Measurements from ENCODE around the gene HAND1.

The HAND1 gene

GRCh38 chr5:154477382-154478223 is 424 bp downstream of the HAND1 start:
- DNase-seq = no peak

DNA sequence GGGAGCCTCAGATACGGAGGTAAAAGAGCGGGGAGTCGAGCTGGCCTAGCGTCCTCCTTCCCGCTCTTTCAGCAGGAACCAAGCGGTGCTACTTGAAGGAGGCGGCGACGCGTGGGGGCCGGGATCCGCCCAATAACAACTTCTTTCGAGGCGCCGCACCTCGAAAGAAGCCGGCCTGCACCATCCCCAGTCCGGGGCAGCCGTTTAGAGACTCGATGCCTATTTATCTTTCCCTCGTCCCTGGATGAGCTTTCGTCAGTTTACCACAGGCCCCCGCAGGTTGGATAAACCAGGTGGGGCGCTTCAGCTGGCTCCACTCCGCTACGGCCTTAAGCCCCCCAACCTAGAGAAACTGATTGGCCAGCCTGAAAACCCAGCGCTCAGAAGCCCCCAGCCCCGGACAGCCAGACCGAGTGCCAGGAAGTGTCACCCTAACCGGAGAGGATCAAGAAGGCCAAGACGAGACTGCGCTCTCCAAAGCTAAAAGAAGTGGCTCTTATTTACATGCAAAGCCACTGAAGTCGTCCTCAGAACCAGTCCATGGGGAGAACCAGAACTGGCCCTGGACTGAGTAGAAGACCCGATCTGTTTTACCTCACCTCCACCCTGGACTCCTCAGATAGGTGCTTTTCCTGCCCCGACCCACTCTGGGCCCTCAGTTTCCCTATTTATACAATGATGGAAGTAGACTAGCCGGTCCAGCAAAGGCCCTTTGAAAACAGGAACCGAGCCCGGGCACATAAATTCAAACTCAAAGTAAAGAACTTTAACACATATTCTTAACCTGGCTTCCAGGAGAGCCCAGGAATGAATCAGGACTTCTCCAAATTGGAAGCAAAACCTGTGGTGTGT is 1.4 kb downstream of the HAND1 start:
- DNase-seq = no peak

GRCh38 chr5:154475591-154476353 is 2.3 kb downstream of the HAND1 start:
- no peak for DNase-seq

DNA sequence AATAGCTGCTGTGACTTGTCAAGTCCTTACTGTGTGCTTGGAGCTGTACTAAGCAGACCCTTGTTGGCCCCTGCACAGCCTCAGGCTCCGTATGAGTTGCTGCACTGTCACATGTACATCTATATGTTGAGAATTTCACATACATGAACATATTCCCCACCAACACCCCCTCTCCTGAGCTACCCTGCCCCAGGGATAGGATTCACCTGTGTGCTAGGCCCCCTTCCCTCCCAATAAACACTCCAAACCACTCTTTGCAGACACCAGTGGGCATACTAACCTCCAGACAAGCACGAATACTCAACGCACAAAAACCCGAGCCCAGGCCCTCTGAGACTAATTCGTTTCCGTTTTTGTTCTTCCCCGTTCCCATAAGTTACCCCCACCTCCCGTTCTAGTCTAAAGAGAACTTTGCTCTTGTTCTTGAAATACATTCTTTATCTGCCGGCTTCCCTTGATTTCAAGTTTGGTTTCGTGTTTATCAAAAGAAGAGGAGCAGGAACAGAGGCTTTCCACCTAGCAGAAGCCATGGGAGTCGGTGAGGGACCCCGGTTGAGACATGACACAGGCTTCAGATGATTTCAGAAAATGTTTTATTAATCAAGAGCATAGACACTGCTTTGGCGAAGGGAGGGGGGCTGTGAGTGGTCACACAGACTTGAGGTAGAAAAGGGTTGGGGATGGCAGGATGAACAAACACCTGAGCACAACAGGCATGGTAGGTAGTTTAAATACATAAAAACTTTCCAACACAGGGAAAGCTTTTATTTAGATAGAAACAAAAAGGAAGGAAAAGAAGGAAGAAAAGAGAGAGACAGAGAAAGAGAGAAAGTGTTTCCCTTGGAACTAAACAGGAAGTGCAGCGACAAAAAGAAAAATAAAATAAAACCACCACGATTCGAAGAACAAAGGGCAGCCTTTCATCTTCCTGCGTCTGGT is 3.4 kb downstream of the HAND1 start:
- no peak for DNase-seq

GRCh38 chr5:154473581-154474283 is 4.3 kb downstream of the HAND1 start:
- DNase-seq = no peak

DNA sequence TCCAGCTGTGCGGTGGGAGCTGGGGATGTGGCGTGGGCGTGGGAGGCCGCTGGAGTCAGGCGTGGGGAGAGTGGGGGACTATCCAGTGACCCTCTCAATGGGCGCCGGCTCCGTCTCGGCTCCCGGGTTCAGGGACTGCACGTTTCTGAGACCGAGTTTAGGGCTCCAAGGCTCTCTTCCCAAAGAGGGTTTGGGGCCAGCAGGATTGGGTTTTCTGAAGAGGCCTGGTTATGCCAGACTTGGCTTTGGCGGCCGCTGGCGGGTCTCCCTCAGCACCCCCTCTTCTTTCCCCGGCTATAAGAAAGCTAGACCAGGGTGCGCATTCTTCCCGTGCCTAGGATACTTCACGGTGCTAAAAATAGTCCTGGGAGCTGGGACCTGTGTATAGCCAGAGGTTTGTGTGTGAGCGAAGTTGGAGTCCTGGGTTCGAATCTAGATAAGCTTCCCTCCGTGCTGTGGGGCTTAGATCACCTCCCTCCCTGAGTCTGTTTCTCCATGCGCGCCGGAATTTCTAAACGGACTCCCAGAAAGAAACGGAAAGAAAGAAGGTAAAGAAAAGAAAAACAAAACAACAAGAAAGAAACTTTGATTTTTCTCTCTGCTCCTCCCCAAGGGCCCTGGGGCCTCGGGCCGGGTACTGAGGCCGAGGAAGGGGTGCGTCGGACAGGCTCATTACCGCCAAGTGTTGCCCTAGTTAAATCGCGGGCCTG is 5.0 kb downstream of the HAND1 start:
- DNase-seq = no peak

- DNase-seq = no peak
Observed at GRCh38 chr5:154470947-154471870, 6.8 kb downstream of the HAND1 start.

DNA sequence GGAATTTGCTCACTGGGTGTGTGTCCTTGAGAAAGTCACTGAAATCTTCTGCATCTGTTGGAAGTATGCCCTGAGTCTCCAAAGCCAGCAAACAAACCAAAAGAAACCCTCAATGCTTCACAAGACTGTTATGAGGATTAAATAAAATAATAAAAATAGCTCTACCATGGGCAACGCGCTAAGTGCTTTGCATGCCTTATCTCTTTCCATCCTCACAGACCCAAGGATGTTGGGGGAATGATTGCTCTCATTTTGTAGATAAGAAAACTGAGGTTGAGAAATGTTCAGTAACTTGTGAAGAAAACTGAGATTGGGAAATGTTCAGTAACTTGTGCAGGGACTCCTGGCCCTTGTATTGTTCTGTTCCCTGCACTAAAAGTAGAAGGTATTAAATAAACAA is 7.9 kb downstream of the HAND1 start:
- DNase-seq = no peak

GRCh38 chr5:154467655-154468354 is 10.2 kb downstream of the HAND1 start:
- peak; percentile 68 for DNase-seq

- no peak for DNase-seq
Observed at GRCh38 chr5:154466671-154467070, 11.4 kb downstream of the HAND1 start.

DNA sequence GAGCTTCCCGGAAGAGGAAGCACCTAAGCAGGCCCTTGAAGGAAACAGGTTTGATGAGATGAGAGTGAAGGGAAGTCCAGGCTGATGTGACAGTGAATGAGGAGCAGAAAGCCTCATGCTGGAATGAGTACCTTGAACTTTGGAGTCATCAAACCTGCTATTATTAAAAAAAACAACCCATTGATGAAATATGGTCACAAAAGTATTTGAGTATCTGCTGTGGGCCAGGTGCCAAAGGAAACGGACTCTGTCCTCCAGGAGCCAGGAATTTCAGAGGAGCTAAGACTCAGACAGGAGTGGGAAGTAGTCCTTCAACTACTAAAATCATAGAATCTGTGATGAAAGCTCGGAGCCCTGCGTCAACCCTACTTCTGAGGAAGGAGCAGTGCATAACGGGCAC is 11.9 kb downstream of the HAND1 start:
- no peak for DNase-seq

DNA sequence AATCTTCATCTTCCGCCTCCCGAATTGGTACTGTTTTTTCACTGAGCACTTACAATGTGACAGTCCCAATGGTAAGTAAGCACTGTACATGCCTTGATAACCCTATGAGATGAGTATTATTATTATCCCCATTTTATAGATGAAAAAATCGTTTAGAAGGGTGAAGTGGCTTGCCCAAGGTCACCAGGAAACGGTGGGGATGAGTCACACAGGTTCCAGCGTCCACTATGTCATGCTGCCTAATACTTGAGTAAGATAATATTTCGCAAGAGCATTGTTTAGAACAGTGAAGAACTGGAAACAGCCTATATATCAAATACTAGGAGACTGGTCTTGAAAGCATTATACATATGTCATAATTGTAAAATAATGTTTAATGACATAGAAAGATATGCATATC is 12.9 kb downstream of the HAND1 start:
- DNase-seq = no peak

GRCh38 chr5:154464438-154464837 is 13.6 kb downstream of the HAND1 start:
- no peak for DNase-seq

DNA sequence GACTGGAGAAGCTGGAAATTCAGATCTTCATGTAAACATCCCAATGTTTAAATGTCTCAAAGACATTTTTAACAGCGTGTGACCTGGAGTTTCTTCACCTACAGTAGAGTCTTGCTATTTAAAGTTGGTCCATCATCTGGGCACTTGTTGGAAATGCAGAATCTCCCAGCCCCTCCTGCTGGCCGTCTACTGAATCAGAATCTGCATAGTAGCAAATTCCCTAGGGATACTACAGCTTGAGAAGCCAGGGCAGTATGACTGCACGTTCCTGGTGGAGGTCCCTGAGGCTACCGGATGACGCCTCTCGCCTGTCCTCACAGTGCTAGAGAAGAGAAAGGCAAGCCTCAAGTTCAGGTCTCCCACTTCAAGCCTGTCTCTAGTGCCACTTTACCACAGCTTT is 16.5 kb downstream of the HAND1 start:
- DNase-seq = no peak

- DNase-seq = no peak
Observed at GRCh38 chr5:154460172-154460571, 17.9 kb downstream of the HAND1 start.

GRCh38 chr5:154459015-154459414 is 19.0 kb downstream of the HAND1 start:
- DNase-seq = no peak

DNA sequence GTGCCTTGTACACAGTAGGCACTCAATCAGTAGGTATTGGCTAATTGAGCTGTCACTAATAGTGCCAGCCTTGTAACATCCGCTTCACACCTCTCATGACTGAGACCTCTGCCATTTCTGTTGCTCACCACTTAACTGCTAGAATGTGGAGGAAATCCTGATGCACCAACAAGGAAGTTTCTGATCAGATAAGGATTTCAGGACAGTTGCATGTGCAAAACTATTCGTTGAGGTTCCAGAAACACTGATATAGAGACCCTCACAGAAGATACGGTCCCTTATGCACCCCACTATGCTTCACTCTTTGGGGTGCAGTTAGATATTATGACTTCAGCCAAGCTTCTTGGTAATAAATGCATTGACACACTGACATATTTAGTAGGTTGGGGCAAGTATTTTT is 21.5 kb downstream of the HAND1 start:
- DNase-seq = no peak

- no peak for DNase-seq
Observed at GRCh38 chr5:154455585-154455984, 22.4 kb downstream of the HAND1 start.

DNA sequence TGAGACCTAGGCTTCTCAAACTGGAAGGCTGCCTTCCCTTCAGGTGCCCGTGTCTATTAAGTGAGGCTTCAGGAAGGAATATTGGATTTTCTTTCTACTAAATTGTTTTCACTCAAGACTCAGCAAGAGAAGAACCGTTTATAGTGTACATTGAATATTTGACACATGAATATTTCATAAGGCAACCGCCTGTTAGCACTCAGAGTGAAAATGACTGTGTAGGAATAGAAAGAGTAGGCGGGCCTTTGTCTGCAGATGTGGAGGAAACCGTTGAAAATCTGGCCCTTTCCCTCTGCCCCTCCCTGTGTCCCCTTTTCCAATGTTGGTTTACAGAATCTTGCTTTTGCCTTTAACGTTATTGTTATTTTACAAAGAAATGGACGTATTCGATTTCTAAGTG is 26.1 kb downstream of the HAND1 start:
- no peak for DNase-seq
